LNCAP (cell line): ENCODE results near the gene MED17.

Experiments
- TF ChIP-seq, protein P1 (sequence below): fragments of 450-650 bp; IDR thresholded peaks from 2 replicates; pipeline ENCODE4 v1.5.1; 2017; ENCODE audit warnings: mild to moderate bottlenecking

The MED17 gene, protein sequence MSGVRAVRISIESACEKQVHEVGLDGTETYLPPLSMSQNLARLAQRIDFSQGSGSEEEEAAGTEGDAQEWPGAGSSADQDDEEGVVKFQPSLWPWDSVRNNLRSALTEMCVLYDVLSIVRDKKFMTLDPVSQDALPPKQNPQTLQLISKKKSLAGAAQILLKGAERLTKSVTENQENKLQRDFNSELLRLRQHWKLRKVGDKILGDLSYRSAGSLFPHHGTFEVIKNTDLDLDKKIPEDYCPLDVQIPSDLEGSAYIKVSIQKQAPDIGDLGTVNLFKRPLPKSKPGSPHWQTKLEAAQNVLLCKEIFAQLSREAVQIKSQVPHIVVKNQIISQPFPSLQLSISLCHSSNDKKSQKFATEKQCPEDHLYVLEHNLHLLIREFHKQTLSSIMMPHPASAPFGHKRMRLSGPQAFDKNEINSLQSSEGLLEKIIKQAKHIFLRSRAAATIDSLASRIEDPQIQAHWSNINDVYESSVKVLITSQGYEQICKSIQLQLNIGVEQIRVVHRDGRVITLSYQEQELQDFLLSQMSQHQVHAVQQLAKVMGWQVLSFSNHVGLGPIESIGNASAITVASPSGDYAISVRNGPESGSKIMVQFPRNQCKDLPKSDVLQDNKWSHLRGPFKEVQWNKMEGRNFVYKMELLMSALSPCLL

DNA sequence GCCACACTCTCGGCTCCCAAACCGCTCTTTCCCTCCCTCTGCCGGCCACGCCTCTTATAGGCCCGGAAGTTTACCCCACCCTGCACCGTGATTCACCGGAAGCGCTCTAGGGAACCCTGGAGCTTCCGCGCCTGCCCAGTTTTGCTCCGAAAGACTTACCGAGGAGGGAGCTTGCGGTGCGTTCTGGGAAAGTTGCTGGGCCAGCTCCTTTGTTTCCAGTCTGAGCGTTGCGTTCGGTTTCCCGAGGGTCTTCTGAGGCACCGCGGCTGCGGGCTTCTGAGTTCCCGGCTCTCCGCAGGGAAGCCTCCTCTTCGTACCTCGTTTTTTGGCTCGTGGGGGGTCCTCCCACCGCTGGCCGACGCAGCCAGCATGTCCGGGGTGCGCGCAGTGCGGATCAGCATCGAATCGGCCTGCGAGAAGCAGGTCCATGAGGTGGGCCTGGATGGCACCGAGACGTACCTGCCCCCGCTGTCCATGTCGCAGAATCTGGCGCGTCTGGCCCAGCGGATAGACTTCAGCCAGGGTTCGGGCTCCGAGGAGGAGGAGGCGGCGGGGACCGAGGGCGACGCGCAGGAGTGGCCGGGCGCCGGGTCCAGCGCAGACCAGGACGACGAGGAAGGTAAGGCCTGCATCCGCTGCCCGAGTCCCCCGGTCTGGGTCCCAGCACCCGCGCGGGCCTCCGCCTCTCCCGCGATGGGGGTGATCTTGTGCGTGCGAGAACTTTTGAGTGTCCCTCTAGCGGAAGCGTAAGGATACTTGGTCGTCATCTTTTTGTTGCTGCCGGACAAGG, at the start of gene MED17:
Gene MED17, plus strand, starts transcription at position 138 of the 790 bp plus-strand sequence. Its CDS starts 232 bp downstream, at position 370.
- TF ChIP-seq, protein P1, sequence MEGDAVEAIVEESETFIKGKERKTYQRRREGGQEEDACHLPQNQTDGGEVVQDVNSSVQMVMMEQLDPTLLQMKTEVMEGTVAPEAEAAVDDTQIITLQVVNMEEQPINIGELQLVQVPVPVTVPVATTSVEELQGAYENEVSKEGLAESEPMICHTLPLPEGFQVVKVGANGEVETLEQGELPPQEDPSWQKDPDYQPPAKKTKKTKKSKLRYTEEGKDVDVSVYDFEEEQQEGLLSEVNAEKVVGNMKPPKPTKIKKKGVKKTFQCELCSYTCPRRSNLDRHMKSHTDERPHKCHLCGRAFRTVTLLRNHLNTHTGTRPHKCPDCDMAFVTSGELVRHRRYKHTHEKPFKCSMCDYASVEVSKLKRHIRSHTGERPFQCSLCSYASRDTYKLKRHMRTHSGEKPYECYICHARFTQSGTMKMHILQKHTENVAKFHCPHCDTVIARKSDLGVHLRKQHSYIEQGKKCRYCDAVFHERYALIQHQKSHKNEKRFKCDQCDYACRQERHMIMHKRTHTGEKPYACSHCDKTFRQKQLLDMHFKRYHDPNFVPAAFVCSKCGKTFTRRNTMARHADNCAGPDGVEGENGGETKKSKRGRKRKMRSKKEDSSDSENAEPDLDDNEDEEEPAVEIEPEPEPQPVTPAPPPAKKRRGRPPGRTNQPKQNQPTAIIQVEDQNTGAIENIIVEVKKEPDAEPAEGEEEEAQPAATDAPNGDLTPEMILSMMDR = peak; percentile 29; the same call in 1 of the 2 replicates

DNA sequence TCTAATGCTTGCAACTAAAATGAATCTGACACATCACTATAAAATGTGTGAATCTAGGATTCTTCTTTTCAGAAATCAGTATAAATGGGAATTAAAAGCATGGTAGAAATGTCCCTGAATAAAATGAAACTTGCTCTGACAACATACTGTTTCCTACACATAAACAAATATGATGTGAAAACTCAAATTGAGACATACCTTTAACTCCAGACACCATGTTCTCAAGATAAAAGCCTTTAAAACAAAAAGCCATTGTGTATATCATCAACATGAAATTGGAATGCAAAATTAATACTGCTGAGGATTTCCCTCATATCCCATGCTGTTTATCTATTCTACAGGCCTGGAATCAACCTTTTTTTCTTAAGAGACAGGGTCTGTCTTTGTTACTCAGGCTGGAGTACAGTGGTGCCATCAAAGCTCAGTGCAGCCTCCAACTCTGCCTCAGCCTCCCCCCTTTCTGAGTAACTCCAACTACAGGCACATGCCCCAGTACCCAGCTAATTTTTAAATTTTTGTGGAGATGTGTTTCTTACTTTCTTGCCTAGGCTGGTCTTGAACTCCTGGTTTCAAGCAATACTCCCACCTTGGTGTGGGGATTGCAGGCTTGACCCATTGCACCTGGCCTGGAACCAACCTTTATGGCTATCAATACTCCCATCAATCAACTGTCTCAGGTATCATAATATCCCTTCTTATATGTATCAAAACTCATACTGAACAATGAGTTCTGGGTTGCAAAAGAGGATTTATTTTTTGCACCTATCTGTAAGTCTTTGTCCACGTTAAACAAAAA, 49.5 kb upstream of the MED17 start:
- TF ChIP-seq, protein P1 = no peak

DNA sequence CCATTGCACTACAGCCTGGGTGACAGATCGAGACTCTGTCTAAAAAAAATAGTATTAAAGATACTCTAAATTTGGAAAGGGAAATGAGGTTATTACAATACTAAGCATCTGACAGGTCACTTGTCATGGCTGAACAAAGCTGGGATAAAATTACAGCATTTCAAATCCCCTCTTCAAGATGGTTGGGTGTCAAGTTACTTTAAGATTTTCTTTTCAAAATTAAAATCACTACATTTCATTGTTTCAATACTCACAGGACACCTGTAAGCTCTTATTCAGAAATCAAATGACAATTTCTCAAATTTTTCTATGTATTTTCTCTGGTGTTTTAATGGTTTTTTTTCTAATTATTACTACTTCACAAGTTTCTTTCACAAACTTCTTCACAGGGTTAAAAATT, 48.5 kb upstream of the MED17 start:
- TF ChIP-seq, protein P1 = no peak

DNA sequence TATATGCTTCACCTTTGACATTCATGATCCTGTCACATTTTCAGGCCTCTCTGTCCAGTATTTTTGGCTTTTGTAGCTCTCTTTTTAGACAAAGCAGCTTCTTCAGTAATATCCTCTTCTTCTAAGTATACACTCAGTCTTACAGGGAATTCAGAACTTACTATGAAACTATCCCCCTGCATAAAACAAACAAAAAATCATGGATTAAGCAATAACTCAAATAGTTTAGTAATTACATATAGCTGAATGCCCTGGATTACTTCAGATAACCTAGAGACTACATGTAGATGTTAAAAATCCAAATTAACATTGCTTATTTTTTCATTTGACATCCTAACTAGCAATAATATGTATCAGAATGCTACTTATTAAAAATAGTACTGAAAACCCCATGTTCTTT, 48.0 kb upstream of the MED17 start:
- TF ChIP-seq, protein P1 = no peak

DNA sequence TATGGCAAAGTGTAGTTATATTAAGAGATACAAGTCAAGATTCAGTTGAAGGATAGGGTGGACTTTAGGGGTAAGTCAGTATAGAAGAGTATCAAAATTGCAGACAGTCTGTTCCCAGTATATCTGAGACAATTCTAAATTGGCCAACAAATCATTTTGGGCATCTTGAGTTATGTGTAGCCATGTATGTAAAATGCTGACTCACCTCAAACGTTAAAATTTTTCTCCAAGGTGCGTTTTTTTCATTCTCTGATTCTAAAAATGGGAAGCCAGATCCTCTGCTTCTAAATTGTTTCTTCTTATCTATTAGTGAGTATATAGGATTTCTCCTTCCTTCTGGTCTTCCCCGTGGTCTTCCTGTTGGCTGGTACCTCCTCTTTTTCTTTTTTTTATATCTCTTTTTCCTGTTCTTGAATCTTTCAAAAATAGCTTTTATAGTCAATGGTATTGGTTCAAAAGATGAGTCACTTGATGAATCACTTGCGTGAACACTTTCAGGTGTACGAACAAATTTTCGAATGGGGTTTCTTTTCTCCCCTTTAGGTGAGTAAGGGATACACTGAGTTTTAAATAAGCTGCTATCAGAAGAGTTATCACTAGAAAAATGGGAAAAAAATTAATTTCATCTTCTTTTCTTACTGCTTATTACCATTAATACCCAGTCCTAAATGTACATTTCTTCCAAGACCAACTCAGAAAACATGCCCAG, 46.0 kb upstream of the MED17 start:
- TF ChIP-seq, protein P1 = no peak

DNA sequence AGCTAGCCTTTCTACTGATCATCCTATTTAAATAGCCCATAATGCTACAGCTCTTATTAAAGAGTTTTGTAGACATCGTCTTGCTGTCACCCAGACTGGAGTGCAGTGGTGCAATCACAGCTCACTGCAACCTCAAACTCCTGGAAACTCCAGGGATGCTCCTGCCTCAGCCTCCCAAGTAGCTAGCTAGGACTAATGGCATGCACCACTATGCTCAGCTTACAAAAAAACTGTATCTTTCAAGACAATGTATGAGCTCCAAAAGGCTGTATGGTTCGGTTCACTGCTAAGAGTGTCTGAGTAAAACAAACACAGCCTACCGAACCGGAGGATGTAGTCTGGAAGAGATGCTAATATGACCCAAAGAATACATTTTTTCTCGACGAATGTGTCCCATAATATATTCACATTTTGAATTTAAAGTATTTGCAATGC, 45.4 kb upstream of the MED17 start:
- TF ChIP-seq, protein P1 = no peak
